ENCODE measurements around the gene NPAS3.

Gene NPAS3

GRCh38 chr14:32906672-32907071 is 32.0 kb upstream of the NPAS3 start:
- no peak overlapping the region for H3K4me3 ChIP-seq (ENCODE audit: control insufficient read depth, low read depth, low read length)
- TF ChIP-seq CTCF (IDR thresholded peaks at IDR 0.05; ENCODE audit: control insufficient read depth, insufficient read depth, low read depth, low read length, missing control alignments), result no peak
- no peak for DNase-seq (ENCODE audit: low read depth)

GRCh38 chr14:32908196-32909084 is 30.2 kb upstream of the NPAS3 start:
- DNase-seq (ENCODE audit: low read depth), result no peak
- TF ChIP-seq CTCF (IDR thresholded peaks at IDR 0.05; ENCODE audit: control insufficient read depth, insufficient read depth, low read depth, low read length, missing control alignments), result no peak
- no peak overlapping the region for H3K4me3 ChIP-seq (ENCODE audit: control insufficient read depth, low read depth, low read length)

DNA sequence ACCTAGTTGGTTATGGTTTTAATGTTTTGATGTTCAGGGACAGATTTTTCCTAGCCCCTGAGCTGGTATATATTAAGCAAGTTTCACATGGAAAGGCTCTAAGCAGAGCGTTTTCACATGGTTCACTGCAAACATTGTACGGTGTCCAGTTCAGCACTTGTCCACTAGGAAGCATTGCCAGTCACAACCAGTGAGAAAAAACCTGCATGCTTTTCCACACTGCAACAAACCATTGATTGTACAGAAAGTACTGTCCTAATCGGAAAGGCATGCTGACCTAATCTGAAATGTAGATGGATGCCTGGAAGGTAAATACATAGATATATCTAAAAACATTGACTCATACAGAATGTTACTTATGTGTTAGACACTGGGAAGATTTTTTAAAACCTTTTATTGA is 25.0 kb upstream of the NPAS3 start:
- no peak overlapping the region for H3K4me3 ChIP-seq (ENCODE audit: control insufficient read depth, low read depth, low read length)
- TF ChIP-seq CTCF (IDR thresholded peaks at IDR 0.05; ENCODE audit: control insufficient read depth, insufficient read depth, low read depth, low read length, missing control alignments), result peak; percentile 18
- DNase-seq (ENCODE audit: low read depth), result no peak

GRCh38 chr14:32914391-32914790 is 24.3 kb upstream of the NPAS3 start:
- no peak overlapping the region for H3K4me3 ChIP-seq (ENCODE audit: control insufficient read depth, low read depth, low read length)
- no peak for TF ChIP-seq CTCF (IDR thresholded peaks at IDR 0.05; ENCODE audit: control insufficient read depth, insufficient read depth, low read depth, low read length, missing control alignments)
- no peak for DNase-seq (ENCODE audit: low read depth)

- no peak for TF ChIP-seq CTCF (IDR thresholded peaks at IDR 0.05; ENCODE audit: control insufficient read depth, insufficient read depth, low read depth, low read length, missing control alignments)
- H3K4me3 ChIP-seq (ENCODE audit: control insufficient read depth, low read depth, low read length), result no peak overlapping the region
- DNase-seq (ENCODE audit: low read depth), result no peak
Measured at GRCh38 chr14:32920696-32921276, 17.9 kb upstream of the NPAS3 start.

- no peak overlapping the region for H3K4me3 ChIP-seq (ENCODE audit: control insufficient read depth, low read depth, low read length)
- DNase-seq (ENCODE audit: low read depth), result no peak
- no peak for TF ChIP-seq CTCF (IDR thresholded peaks at IDR 0.05; ENCODE audit: control insufficient read depth, insufficient read depth, low read depth, low read length, missing control alignments)
Measured at GRCh38 chr14:32925439-32925838, 13.2 kb upstream of the NPAS3 start.

Measured in AG09309 (cell line).